Mesendoderm (in vitro differentiated cells): ENCODE data around the gene F7. TPM values are rescaled to one million over a fixed set of nuclear protein-coding genes. Genes with fewer than 3 reads are reported as not detected.

Experiments
- small RNA-seq: library from polyadenylated mRNA; stranded (forward); fragments of <200 nt; extraction: miRNeasy Mini kit (QIAGEN cat#:217004); gene quantifications from one replicate; pipeline ENCODE3, GENCODE V24; 2013; ENCODE audit not compliant: insufficient read depth

The F7 gene

Small RNAs within 50 kb of the gene (small RNA-seq; reads per million reads assigned to genes)
- gene AL137002.1: not detected
